Hematopoietic multipotent progenitor cell treated with erythropoietin and hydrocortisone succinate and interleukin-3 and kit ligand, for 15 days (in vitro differentiated cells): ENCODE data around the gene DAB1.
"Not testable (repeated sequence)": the region's sequence is repeated elsewhere in the genome, so short reads cannot be mapped to it uniquely, and the experiment has no call there.

Source experiments
- DNase-seq: peaks from one replicate; pipeline ENCODE4 v3.0.0-alpha.2; 2015; ENCODE audit warnings: low spot score

Gene DAB1

DNA sequence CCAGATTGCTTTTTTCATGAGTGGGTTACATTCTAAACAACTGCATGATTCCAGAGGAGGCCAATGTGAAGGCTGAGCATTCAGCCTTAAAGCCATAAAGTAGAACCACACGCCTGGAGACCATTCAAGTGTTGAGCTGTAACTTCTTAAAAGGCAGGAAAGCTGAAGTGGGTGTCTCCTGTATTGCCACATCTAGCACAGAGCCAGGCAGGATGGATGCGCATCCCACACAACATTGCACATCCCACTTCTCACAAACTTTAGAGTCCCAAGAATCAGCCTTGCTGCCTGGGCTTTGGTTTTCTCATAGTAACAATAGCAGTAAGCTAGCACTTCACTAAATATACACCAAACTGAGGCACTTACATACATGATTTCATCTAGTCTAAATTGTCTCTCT, 151.7 kb downstream of the DAB1 start:
- DNase-seq: no peak

DNA sequence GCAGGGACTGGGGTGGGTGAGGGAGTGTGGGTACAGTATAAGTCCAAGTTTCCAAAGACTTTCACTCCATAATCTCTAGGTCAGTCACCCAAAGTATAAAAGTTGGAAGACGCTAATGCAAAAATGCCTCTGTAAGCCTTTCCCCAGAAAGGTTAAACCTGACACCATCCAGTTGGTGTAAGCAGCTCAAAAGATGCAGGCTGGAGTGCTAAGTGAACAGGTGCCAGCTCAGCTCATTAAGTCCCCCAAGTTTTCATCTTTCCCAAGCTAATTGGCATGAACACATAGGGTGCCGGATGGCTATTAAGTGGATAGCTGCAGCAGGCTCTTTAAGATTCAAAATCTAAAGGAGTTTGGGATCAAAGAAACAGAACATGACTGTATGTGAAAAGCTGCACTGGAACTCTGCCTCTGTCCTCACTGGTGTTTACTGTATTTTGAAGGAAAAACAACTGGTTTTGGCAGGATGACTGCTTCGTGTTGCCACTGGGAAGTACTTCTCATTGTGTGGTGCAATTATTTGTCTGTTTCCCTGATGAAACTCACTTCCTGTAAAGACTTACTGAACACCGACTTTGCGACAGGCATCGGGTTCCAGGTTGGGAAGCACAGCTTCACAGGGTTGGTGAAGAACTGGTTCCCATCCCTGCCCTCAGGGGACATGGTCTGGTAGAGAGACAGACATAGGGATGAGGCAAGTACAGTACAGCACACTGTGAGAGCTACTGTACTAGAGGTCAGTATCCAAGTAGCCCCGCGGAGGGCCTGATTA, 152.7 kb downstream of the DAB1 start:
- DNase-seq: no peak

DNA sequence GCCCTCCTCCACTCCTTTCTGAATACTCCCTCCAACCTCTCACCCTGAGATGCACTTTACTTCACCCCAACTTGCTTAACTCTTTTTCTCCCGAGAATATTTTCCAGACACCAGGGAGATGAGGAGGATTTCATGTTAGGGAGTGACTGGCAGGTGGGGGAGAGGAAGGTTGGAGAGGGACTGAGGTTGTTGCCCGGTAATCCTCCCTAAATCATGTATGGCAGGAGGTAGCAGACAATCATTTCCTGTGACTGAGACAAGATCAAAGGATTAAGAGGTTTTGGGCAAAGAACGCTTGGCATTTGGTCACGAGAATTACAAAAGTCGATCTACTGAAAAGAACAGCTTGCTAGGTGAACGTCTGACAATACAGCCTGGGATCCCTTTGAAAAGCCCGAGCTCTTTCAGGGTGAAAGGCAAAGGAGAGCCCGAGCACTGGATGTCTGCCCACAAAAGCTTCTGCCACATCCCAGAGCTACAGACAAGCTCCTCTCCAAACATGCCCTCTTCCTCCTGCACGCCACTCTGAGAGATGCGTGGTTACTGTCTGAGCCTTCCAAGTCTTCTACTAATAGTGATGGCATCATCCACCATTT, 154.1 kb downstream of the DAB1 start:
- no peak for DNase-seq

DNA sequence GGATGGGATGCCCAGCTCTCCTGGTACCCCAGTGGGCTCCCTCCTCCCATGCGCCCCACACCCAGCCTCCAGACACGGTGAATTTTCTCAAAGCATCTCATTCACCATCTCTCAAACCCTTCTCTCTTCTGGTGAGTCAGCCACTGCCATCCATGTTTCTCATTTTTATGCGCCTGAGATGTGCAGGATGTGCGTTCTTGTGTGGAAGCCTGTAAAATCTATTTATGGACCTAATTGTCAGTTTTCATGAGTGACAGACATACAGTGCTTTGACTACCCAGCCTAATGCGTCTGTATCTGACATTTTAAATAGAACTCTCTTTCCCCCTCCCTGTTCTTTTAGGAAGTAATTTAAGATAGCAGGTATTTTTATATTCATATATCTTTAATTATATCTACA, 158.8 kb downstream of the DAB1 start:
- no peak for DNase-seq

DNA sequence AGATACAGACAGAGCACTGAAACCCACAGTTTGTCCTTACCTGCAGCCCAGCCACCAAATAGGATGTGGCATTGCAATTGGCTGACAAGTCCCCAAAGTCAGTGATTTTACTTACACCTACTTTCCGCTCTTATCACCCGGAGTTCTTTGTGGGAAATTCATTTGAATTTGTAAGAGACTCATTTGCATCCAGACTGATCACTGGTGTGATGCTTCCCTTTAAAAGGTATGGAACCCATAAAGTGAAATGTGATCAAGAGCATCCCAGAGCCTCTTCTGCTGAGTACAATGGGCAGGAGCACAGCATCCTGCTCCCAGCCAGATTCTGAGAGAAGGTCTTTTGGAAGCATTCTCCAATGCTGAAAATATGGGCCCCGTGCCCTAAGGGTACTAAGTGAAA, 161.4 kb downstream of the DAB1 start:
- no peak for DNase-seq

DNA sequence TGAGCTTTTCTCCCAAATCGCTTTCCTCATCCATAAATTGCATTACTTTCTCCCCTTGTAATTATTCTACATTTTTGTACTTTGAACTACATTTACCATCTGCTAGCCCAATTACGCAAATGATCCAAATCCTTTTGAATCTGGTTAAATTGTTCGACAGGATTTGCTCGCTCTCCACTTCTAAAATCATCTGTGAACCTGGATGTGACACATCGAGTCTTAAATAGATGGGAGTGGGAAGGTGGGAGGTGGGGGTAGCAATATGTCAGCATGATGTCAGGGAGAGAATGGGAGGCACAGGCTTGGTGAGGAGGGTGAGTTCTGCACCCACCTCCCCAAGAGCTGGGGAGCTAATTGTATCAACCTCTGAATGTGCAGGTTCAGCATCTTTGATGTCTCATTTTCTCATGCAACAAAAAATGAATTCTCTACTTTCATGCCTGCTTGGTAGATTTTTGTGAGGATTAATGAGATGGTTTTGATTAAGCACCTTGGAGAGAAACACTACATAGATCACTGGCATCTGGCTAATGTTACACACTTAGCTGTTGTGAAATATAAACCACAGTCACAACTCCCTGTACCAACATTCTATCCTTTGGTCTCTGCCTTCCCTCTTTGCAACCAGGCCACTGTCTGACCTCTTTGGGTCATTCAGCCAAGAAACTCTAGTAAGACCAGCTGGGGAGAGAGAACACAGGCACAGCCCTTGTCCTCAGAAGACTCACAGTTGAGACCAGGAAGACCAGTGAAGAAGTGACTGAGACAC, 165.1 kb downstream of the DAB1 start:
- DNase-seq: no peak

DNA sequence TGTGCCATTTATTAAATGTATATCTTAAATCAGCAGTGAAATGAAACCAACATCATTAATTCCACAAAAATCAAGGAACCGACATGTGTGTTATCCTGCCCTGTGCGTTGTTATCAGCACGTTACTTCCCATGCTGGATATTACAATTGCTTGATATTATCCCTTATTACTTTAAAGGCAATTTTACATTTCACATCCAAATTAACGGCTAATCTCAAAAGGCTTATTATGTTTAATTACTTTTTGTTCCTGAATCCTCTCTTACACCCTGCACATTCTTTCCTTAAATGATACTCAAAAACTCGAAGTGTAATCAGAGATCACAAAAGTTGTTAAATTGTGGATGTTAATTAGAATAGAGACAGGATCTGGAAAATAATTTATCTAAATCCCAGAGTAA, 167.9 kb downstream of the DAB1 start:
- DNase-seq: no peak

DNA sequence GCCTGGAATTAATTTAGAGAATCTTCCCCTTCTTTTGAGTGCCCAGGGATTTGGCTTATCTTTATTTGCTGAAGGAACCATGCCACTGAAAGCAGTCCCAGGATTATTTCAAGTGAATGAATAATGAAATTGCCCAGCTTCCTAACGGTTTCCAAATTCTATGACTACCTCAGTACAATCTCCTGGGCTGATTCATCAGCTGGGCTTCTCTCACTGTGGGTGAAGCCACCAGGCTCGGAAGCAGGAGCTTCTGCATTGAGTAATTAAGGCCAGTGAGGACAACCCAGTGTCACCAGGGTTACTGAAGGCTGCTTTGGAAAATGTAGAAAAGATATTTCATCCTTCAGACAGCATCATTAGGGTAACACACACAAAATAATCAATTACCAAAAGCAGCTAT, 169.8 kb downstream of the DAB1 start:
- DNase-seq: no peak

DNA sequence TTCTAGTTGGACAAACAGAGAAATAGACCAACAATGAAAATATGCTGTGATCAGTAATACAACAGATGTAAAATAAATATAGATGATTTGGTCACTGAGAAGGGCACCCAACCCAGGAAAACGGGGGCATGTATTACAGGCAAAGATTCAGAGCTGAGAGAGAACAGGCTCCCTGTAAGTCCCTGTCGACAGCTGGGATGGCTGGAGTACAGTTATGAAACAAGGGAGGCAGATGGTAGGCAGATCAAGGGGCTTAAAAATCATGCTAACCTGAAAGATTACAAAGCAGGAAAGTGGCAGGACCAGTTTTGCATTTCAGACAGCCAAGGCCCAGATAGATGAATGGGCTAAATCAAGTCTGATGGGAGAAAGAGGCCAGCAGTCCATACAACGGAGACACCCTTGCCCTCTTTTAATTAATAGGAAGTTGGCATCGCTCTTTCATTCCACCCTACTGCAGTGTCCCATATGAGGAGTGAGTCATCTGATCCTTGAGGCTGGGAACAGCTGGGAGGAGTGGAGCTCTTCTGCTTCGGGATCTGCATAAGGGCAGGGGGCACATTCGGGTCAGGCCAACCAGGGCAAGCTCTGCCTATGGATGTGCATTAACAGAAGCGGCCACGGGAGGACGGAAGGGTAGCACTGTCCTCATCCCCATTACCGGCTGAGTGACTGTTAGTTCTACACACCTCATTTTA, 171.1 kb downstream of the DAB1 start:
- no peak for DNase-seq

DNA sequence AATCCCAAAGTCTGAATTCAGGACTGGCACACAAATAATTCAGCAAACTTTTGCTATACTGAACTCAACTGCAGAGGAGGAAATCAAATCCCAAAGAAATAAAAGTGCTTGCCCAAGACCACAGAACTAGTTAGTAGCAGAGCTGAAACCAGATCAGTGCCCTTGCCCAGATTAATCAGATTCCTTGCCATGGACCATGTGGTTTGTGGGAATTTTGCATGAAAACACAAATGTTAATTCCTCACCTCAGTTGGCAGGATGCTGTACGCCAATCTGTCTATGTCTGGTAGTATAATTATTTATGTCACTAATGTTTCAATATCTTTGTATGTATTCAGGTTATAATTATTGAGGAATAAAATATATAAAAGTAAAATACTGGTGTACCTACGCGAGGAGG, 173.8 kb downstream of the DAB1 start:
- no peak for DNase-seq

DNA sequence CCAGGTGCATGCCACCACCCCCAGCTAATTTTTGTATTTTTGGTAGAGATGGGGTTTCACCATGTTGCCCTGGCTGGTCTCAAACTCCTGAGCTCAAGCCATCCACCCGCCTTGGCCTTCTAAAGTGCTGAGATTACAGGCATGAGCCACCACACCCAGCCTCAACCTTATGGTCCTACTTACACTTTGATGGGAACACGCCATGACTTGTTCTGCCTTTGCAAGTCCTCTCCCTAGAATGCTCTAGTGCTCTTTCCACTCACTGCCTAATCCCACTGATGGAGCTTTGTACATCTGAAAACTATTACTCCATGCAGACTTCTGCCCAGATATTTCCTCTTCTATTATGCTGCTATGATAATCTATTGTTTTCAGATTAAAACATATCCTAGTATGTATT, 174.3 kb downstream of the DAB1 start:
- no peak for DNase-seq

DNA sequence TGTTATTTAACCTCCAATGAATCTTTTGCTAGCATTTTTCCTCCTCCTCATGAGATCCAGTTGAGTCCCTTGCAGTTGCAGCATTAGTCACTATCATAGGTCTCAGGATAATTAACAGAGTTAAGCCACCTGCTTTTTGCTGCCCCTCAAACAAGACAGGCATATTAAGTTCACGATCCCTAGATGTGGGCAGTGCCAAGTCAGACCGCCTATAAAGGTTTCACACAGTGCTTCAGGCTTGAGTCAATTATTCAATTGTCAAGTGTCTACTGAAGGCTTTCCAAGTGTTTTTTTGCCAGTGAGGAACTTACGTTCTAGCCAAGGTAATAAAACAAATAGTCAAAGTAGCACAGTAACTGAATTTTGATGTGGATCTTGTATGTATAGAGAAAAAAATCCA, 175.0 kb downstream of the DAB1 start:
- no peak for DNase-seq

DNA sequence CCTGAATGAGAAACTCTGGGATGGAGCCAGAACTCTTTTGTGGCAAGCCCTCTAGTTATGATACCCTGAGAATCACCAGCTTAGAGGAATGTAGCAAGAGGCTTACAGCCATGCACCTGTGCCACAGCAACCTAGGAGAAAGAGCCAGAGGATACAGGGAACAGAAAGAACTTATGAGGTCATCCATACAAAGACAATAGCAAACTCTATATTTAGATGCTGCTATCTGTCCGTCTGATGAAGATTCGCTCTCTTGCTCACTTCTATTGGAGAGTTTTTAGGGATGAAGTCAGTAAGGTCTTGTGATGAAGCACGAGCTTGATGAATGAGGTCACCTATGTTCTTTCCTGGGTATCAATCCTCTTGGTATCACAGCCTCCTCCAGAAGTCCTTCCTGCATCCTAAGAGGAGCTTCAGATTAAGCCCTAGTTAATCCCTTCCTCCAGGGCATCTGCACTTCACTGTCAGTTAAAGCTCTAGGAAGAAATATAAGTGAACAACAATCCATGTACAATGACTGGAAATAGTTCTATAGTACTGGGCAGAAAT, 185.6 kb downstream of the DAB1 start:
- DNase-seq: no peak

DNA sequence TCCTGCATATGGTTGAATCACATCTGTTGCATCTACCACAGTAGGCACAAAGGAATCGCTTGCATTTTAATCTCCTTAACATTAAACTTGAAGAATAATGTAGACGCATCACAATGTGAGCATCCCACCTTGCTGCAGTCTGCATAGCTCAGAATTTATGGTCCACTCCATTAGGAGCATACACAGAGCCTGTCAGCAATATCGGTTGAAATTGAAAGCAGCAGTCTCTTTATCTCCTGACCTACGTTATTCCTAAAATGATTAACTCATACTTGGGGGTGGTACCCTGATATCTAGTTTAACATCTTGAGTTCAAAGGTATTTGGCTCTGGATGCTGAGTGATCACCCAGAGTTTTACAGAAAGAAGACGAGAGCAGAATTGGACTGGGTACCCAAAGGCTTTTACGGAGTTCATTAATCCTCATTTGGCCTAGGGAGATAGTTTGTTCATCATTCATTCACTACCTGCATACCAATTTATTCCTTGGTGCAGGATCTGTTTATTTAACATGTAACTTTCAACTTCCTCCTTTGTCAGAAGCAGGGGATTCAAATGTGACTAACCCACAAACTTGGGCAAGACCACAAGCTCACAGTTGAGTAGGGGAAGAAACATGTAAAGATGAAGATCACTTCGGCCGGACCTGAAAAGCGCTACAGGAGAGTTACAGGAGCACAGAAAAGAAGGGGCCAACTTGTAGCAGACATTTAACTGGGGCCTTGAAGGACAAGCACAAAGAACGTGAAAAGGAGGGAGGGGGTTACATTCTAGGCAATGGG, 187.9 kb downstream of the DAB1 start:
- DNase-seq: no peak

DNA sequence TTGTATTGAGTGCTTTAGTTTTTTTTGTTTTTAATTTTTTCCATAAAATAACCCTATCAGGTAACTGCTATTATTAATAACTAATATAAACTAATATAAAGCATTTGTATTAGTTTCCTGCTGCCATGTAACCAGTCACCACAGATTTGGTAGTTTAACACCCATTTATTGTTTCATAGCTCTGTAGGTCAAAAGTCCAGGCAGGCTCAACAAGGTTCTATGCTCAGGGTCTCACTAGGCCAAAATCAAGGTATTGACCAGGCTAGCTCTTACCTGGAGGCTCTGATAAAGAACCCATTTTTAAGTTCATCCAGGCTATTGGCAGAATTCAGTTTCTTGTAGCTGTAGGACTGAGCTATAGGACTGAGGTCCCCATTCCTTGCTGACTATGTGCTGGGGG, 189.4 kb downstream of the DAB1 start:
- no peak for DNase-seq

DNA sequence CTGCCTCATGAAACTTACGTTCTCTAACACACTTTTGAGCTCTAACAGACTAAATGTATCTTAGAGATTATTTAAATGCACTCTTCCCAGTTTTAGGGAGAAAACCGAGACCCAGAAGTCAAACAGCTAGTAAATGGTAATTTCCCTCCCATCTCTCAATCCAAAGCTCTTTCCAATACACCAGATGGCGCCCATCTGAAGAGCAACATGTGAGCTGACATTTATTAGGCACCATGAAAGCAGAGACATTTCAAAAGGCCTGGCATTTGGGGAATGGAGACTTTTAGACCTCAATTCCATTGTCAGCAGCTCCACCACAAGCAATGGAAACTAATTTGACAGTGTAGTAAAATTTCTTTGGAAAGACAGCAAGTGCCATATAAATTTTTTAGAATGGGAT, 191.4 kb downstream of the DAB1 start:
- no peak for DNase-seq

DNA sequence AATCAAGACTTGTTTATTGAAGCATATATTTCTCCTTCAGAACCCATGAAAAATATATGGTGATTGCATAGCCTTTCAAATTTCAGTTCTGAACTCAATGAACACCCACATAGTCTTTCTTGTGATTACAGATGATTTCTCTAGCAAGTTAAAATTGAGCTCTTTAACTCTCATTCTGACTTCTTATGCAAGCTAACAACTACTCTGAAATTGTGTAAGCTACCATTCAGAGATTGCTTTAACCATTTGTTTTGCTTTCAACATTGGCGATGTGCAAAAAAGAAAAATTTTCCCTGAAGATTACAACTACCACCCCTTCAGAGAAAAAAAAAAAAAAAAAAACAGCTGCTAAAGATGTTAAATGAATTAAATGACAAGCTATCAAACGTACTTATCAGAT, 193.9 kb downstream of the DAB1 start:
- no peak for DNase-seq

DNA sequence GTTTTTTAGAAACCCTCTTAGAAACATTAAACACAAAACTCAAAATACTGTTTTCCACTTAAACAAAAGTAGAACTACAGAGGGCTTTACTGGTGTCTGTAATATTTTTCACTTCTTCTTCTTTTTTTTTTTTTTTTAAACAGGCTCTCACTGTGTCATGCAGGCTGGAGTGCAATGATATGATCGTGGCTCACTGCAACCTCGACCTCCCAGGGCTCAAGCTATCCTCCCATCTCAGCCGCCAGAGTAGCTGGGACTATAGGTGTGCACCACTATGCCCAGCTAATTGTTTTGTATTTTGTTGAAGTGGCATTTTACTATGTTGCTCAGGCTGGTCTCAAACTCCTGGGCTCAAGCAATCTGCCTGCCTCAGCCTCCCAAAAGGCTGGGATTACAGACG, 194.8 kb downstream of the DAB1 start:
- DNase-seq: no peak

DNA sequence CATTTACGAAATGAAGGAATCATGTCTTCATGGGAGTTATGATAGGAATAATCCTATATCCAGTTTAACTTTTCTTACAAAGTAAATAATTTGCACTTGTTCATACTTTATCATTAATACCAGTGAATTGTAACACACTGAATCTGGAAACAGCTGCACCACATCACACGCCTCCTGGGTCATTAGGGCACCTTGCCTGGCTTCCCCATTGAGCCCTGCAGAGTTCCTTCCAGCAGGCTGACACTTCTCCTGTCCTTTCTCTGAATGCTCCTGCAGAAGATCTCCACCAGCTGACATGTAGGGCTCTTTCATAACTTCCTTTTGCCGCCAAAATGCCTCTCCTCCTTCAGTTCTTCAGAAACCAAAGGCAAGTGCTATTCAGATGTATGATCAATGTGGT, 201.1 kb downstream of the DAB1 start:
- DNase-seq: no peak

DNA sequence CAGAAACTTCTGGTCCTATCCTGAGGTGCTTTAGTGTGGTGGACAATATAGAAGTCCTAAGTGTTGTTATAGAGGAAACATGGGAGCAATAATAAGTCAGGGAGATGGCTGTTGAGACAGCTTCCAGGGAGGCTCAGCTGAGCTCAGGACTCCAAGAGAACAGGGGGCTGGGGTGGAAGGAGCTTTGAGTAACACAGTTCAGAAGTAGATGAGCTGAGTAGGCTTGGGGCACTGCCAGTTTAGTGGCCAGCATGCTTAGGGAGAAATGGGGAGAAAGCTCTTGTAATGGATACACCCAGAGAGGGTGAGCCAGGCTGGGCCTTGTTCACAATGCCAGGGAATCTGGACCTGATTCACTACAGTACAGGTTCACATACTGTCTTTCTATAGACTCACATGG, 201.6 kb downstream of the DAB1 start:
- DNase-seq: no peak

DNA sequence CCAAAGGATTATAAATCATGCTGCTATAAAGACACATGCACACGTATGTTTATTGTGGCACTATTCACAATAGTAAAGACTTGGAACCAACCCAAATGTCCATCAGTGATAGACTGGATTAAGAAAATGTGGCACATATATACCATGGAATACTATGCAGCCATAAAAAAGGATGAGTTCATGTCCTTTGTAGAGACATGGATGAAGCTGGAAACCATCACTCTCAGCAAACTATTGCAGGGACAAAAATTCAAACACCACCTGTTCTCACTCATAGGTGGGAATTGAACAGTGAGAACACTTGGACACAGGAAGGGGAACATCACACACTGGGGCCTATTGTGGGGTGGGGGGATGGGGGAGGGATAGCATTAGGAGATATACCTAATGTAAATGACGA, 203.0 kb downstream of the DAB1 start:
- DNase-seq: not testable (repeated sequence)
